RCC 7860 (cell line): Measurements from ENCODE around the gene TPST1.
"Not testable (repeated sequence)": the region's sequence is repeated elsewhere in the genome, so short reads cannot be mapped to it uniquely, and the experiment has no call there.

Experiments
- DNase-seq: peaks from one replicate; pipeline ENCODE4 v3.0.0-alpha.2; 2015; ENCODE audit warnings: low spot score
- FAIRE-seq: peaks from 2 replicates; lab custom pipeline; 2012; peaks lifted over from hg19 to GRCh38; lab: Jason Lieb, UNC

TPST1 gene

GRCh38 chr7:66187905-66188304, 17.2 kb upstream of the TPST1 start:
- DNase-seq (no peak), FAIRE-seq (no peak)

- DNase-seq (no peak), FAIRE-seq (no peak)
Observed at GRCh38 chr7:66188645-66189044, 16.5 kb upstream of the TPST1 start.

DNA sequence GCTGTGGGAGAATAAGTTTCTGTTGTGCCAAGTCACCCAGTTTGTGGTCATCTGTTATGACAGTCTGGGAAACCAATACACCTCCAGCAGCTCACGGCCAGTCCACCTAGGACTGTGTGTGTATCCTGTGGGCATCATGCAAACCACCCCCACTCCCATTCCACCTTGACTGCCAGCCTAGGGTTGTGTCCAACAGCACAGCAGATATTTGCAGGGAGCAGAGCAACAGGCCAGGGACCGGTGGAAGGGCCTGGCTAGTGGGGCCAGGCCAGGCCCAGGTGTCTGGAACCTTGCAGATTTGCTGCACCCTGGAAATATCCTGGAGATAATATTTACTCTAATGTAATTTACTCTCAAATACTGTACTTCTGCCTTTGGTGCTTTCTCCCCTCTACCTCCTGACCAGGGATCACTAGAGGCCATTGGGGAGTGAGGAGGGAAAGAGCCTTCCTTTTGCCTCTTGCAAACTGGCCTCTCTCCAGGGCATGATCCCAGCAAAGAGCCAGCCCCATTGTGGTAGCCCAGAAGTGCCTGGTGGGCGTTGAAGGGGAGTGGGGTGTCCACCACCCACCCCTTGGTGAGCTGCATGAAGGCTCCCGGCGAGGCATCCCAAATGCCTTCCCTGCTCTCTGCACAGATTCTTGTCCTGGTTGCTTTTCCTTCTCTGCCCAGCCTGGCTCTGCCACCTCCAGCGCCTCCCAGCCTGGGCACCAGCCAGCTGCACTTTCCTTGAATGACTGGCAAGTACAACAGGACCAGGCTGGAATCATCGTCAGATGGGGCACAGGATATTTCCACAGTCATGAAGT, 15.2 kb upstream of the TPST1 start:
- no peak for DNase-seq
- FAIRE-seq: no peak

DNA sequence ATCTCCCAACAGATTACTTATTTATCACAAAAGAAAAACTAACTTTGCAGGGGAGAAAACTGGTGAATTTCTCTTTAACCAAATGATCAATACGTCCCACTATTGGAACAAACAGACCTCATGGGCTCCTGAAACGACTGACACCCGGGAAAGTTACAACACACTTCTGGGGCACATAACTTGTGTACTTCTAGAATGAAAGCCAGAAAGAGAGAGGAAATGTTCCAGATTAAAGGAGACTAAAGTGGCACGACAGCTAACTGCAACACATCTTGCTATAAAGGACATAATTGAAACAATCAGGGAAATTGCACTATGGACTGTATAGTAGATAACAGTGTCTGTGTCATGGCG, 14.7 kb upstream of the TPST1 start:
- DNase-seq (no peak), FAIRE-seq (no peak)

DNA sequence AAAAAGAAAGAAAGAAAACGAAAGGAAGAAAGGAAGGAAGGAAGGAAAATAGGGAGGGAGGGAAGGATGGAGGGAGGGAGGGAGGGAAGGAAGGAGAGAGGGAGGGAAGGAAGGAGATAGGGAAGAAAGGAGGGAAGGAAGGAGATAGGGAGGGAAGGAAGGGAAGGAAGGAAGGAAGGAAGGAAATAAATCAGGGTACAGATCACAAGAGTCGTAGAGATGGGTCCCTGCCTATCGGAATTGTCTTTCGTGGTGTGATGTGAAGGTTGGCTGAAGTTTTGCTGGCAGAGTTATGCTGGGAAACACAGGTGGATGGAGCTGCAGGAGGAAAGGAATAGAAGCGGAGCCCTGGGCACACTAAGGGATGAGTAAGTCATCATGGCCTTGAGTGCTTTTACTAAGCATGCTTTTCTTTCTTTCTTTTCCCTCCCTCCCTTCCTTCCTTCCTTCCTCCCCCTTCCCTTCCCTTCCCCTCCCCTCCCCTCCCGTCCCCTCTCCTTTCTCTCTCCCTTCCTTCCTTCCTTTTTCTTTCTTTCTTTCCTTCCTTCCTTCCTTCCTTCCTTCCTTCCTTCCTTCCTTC, 11.9 kb upstream of the TPST1 start:
- DNase-seq (no peak), FAIRE-seq (no peak)

DNA sequence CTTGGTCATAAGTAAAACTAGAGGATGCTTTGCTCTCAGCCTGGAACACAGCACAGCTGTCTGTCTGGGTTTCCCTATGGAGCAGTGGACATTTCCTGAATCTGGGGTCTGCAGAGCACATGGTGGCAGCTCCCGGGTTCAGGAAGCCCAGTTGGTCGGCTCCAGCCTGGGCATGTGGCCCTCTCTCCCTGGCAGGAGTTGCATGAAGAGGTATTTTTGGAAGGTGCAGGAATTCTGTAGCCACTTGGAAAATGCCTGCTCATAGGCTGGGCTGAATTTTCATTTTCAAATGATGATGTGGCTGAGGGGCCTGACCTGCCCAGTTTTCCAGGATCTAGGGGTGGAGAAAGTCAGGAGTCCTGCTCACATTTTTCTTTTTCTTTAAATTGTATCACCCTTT, 6.7 kb upstream of the TPST1 start:
- FAIRE-seq: no peak
- no peak for DNase-seq

DNA sequence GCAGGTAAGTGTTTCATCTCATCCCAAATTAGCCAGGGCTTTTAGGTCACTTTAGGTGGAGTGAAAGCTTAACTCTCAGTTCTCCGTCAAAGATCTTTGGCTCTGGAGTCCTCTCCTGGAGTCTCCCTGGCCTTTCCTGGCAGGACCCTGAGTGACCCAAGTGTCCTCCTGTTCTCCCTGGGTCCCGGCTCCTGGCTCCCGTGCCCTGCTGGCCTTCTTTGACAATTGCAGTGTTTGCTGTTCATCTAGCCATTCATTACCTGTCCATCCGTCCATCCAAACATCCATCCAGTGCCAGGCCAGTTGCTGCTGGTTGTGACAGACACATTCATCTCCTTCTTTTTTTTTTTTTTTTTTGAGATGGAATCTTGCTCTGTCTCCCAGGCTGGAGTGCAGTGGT, 6.2 kb upstream of the TPST1 start:
- FAIRE-seq (no peak), DNase-seq (no peak)

GRCh38 chr7:66202441-66202840, 2.7 kb upstream of the TPST1 start:
- FAIRE-seq: no peak

DNA sequence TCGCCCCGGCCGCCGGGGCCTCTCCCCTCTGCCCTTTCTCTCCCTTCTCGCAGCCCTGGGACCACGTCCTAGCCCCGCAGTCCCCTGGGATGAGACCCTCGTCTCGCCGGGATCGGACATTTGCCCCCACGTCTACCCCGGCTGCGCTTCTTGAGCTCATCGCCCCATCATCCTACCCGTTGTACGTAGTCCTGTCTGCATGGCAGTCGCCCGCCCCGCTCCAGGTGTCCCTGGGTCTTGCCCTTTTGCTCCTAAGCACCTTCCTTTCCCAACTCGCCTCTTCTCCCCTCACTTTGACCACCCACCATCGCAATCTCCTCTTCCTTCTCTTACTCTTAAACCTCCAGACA, 582 bp downstream of the TPST1 start:
- FAIRE-seq (no peak), DNase-seq (no peak)

More at GRCh38 chr7:66202441-66202840, 2.7 kb upstream of the TPST1 start:
- DNase-seq: no peak

GRCh38 chr7:66206119-66206933, 1.2 kb downstream of the TPST1 start:
- DNase-seq: no peak
- FAIRE-seq: no peak

GRCh38 chr7:66206934-66207240, 1.8 kb downstream of the TPST1 start:
- no peak for FAIRE-seq
- DNase-seq: no peak

GRCh38 chr7:66207540-66207939, 2.4 kb downstream of the TPST1 start:
- no peak for FAIRE-seq
- DNase-seq: no peak

GRCh38 chr7:66211429-66211828, 6.3 kb downstream of the TPST1 start:
- FAIRE-seq: no peak
- no peak for DNase-seq

- no peak for DNase-seq
- FAIRE-seq: no peak
Observed at GRCh38 chr7:66213637-66214036, 8.5 kb downstream of the TPST1 start.

- DNase-seq (no peak), FAIRE-seq (no peak)
Observed at GRCh38 chr7:66216687-66217086, 11.6 kb downstream of the TPST1 start.

GRCh38 chr7:66219805-66220204, 14.7 kb downstream of the TPST1 start:
- no peak for FAIRE-seq
- no peak for DNase-seq

DNA sequence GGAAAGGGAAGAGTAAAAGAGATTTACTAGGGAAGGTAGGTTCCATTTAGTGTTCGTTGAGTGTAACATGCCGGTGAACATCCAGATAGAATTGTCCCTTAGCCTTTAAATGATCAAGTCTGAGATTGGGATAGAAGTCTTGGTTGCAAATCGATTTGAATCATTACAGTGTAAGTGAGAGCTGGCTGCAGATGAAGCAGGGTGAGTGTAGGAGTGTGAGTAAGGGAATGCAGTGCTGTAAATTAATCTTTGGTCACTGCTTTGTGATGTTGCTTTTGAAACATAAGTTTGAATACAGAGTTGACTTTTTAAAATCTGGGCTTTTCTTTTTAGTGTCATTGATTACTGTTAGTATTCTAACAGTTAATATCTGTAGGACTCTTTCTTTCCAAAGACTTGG, 16.3 kb downstream of the TPST1 start:
- DNase-seq (no peak), FAIRE-seq (no peak)

DNA sequence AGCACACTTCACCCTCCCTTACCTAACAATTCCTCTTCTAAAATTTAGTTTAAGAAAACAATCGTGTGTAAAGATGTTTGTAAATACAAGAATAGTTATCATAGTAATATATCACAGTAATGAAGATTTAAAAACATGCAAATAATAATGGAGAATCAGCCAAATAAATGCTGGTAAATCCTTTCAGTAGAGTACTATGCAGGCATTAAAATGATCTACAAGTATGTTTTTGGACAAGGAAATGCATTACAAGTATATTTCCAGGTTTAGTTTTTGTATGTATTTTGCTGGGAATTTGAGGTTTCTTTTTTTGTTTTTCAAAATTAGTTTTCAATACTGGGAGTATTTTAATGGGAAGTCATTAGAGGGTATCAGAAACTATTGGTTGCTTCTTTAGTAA, 22.7 kb downstream of the TPST1 start:
- DNase-seq (no peak), FAIRE-seq (no peak)

DNA sequence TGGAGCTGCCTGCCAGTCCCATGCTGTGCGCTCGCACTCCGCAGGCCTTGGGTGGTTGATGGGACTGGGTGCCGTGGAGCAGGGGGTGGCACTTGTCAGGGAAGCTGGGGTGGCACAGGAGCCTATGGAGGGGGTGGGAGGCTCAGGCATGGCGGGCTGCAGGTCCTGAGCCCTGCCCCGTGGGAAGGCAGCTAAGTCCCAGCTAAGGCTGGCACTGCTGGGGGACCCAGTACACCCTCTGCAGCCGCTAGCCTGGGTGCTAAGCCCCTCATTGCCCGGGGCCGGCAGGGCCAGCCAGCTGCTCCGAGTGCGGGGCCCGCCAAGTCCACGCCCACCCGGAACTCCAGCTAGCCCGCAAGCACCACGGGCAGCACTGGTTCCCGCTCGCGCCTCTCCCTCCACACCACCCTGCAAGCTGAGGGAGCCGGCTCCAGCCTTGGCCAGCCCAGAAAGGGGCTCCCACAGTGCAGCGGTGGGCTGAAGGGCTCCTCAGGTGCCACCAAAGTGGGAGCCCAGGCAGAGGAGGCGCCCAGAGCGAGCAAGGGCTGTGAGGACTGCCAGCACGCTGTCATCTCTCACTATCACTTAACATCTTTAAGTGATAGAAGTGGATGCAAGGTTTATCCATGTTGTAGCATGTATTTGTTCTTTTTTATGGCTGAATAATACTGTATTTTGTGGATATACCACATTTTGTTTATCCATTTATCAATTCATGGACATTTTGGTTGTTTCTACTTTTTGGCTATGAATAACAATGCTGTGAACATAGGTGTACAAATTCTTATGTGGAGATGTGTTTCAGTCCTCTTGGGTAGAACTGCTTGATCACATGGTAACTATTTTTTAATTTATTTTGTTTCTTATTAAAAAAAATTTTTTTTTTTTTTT, 26.4 kb downstream of the TPST1 start:
- not testable (repeated sequence) for FAIRE-seq, DNase-seq

DNA sequence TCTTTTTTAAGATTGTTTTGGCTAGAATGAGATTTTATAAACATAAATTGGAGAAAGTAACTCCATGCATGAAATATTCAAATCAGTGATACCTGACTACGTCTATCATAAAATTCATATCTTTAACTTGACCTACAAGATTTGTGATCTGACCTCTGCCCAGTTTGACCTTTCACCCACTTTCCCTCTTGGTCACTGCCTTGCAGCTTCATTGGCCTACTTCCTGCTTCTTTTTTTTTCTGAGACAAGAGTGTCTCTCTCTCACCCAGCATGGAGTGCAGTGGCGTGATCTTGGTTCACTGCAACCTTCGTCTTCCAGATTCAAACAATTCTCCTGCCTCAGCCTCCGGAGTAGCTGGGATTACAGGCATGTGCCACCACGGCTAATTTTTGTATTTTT, 28.5 kb downstream of the TPST1 start:
- no peak for DNase-seq
- no peak for FAIRE-seq

- DNase-seq: no peak
- FAIRE-seq: no peak
Observed at GRCh38 chr7:66236713-66237303, 31.7 kb downstream of the TPST1 start.
